Activated CD4-positive, alpha-beta T cell treated with anti-CD3 and anti-CD28 coated beads, Interleukin-2, amount 10 ng/mL, durations not matched to agents 24 days and 14 days (primary cell): ENCODE results near the gene COL4A5. TPM values are rescaled to one million over a fixed set of nuclear protein-coding genes. Genes with fewer than 3 reads are reported as not detected.

Experiments
- DNase-seq: peaks from one replicate; pipeline ENCODE4 v3.0.0; 2022
- H3K27ac Mint-ChIP-seq: one replicate; pipeline ENCODE4 v1.8.0; 2022; ENCODE audit warnings: mild to moderate bottlenecking, mixed read lengths
- H3K27me3 Mint-ChIP-seq: one replicate; pipeline ENCODE4 v1.8.0; 2022; ENCODE audit warnings: mixed read lengths
- H3K36me3 Mint-ChIP-seq: one replicate; pipeline ENCODE4 v1.8.0; 2022; ENCODE audit warnings: low read depth, mild to moderate bottlenecking, mixed read lengths
- H3K4me1 Mint-ChIP-seq: one replicate; pipeline ENCODE4 v1.8.0; 2021; ENCODE audit warnings: mixed read lengths
- H3K4me3 Mint-ChIP-seq: one replicate; pipeline ENCODE4 v1.8.0; 2022; ENCODE audit warnings: mild to moderate bottlenecking, moderate library complexity, mixed read lengths
- H3K9me3 Mint-ChIP-seq: one replicate; pipeline ENCODE4 v1.8.0; 2021; ENCODE audit warnings: mixed read lengths
- intact Hi-C: fragments of 100-400 bp; cut with micrococcal nuclease; formaldehyde crosslinking; loops from one replicate; pipeline ENCODE4 v1.15.1; 2023
- total RNA-seq: library from RNA; stranded (reverse); gene quantifications from 2 replicates; pipeline ENCODE4 v1.2.3, GENCODE V29; 2022

The COL4A5 gene
- total RNA-seq, 1 donor from 2014 or later: not detected

DNA sequence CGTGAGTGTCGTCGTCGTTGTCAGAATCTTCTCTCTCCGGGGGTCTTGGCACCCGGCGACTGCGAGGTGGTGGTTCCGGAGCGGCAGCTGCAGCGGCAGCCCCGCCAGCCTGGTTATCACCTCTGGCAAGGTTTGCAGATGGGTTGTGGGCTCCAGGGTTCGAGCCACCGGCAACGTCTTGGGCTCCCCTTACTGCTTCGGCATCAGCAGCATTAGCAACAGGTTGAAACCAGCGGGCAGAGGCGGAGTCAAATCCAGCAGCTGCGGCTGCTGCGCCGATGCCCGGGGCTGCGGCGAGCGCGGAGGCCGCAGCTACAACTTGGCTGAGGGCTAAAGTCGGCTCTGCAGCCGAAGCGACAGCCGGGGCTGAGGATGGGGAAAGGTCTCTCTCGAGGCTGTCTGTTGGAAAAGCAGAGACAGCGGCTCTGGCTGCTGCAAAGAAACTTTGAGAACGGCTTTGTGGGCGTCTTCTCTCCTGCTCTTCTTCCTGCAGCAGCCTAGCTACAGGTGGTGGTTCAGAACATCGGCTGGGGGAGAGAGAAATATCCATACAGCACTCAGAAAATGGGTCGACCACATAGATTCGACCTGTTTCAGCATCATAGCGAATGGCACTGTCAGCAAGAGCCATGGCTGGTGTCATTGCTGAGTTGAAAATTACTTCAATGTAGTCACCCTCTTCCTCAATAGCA lies 293.1 kb downstream of the COL4A5 start:
- no peaks in the 10 kb centered on the region for H3K4me1 Mint-ChIP-seq
- DNase-seq: no peak
- no peaks in the 10 kb centered on the region for H3K36me3 Mint-ChIP-seq
- intact Hi-C loops: loop anchor here (10.0 kb wide), 1 partner anchor 82 kb away; no protein-coding TSS in a partner anchor
- H3K4me3 Mint-ChIP-seq: no peak overlapping the region
- H3K9me3 Mint-ChIP-seq: no peaks in the 10 kb centered on the region
- no peak overlapping the region for H3K27ac Mint-ChIP-seq
- H3K27me3 Mint-ChIP-seq: peaks cover 48% of the 10 kb centered on the region

DNA sequence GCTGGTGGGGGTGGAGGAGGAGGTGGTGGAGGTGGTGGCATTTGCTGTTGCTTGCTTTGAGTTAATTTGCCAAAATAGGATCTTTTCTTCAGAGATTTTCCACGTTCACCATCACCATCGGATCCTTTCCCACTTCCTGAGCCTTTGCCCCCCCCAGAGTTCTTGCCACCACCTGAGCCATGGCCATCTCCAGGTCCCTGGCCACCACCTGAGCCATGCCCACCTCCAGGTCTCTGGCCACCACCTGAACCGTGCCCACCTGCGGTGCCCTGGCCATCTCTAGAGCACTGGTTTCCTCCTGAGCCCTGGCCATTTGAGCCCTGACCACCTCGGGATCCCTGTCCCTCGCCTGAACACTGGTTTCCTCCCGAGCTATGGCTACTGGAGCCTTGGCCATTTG lies 294.8 kb downstream of the COL4A5 start:
- intact Hi-C loops: loop anchor here (10.0 kb wide), 1 partner anchor 80 kb away; no protein-coding TSS in a partner anchor
- Mint-ChIP-seq H3K4me3 (no peak overlapping the region), H3K36me3 (no peaks in the 10 kb centered on the region), H3K4me1 (no peaks in the 10 kb centered on the region), H3K27ac (no peak overlapping the region), H3K27me3 (peaks cover 52% of the 10 kb centered on the region), H3K9me3 (no peaks in the 10 kb centered on the region)
- DNase-seq: no peak

DNA sequence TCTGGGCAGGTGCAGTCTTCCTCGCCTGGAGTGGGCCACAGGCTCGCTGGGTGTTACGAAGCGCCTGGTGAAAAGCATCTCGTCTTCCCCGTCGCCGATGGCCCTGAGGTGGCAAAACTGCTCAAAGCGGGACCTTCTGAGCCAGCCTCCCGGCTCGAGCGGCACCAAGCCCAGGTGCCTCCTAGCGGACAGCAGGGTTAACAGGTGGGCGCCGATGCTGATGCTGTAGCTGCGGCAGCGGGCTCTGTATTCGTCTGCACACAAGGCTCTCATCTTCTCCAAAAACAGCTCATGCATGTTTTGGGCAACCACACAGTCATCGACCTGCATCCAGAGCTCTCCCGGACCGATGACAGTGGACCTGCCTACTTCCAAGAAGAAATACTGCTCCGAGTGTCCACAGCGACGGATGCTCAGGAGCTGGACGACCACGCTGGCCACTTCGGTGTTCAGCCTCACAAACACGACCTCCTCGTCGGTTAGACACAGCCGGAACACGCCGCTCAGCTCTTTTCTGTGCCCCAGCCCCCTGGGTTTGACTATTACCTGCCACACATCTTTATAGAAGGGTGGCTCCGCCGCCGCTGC lies 295.5 kb downstream of the COL4A5 start:
- Mint-ChIP-seq H3K27me3 (peaks cover 52% of the 10 kb centered on the region), H3K27ac (no peak overlapping the region), H3K4me3 (no peak overlapping the region), H3K36me3 (no peaks in the 10 kb centered on the region), H3K4me1 (no peaks in the 10 kb centered on the region), H3K9me3 (no peaks in the 10 kb centered on the region)
- intact Hi-C loops: loop anchor here (10.0 kb wide), 1 partner anchor 80 kb away; no protein-coding TSS in a partner anchor
- peak; percentile 41 for DNase-seq

DNA sequence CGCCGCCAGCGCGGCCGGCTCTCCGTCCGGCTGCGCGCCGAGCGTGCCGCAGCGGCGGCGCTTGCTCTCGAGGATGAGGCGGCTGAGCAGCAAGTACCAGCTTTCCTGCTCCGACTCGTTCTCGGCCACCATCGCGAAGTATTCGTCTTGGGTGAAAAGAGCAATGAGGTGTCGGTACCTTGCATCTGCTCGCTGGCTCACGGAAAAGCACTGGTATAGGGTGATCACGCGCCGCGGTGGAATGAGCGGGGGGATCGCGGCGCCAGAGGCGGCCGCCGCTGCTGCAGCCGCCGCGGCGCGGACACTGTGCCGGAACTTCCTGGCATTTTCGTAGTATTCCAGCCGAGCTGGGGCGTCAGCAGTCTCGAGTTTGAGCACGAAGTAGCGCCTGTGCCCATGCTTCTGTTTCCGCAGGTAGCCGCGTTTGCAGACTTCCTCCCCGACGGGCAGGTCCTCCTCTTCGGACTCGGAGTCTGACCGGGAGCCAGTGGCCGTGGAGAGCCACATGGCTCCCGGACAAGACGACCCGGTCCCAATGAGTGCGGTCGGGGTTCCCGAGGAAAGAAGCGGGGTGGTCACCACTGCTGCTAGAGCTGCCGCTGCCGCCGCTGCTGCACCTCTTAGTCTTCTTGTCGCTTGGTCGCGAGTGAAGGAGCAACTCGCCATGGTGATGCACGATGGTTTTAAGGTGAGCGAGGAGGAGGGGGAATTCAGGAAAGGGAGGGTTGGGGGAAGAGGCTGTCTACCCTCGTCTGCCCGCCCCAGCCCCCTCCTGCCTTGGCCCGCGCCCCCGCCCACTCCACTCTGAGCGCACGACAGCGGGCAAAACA lies 296.3 kb downstream of the COL4A5 start:
- Mint-ChIP-seq H3K36me3 (no peaks in the 10 kb centered on the region), H3K4me3 (no peak overlapping the region), H3K4me1 (no peaks in the 10 kb centered on the region), H3K27ac (no peak overlapping the region), H3K27me3 (peaks cover 50% of the 10 kb centered on the region), H3K9me3 (no peaks in the 10 kb centered on the region)
- intact Hi-C loops: loop anchor here (10.0 kb wide), 1 partner anchor 79 kb away; no protein-coding TSS in a partner anchor
- peak; percentile 40 for DNase-seq

DNA sequence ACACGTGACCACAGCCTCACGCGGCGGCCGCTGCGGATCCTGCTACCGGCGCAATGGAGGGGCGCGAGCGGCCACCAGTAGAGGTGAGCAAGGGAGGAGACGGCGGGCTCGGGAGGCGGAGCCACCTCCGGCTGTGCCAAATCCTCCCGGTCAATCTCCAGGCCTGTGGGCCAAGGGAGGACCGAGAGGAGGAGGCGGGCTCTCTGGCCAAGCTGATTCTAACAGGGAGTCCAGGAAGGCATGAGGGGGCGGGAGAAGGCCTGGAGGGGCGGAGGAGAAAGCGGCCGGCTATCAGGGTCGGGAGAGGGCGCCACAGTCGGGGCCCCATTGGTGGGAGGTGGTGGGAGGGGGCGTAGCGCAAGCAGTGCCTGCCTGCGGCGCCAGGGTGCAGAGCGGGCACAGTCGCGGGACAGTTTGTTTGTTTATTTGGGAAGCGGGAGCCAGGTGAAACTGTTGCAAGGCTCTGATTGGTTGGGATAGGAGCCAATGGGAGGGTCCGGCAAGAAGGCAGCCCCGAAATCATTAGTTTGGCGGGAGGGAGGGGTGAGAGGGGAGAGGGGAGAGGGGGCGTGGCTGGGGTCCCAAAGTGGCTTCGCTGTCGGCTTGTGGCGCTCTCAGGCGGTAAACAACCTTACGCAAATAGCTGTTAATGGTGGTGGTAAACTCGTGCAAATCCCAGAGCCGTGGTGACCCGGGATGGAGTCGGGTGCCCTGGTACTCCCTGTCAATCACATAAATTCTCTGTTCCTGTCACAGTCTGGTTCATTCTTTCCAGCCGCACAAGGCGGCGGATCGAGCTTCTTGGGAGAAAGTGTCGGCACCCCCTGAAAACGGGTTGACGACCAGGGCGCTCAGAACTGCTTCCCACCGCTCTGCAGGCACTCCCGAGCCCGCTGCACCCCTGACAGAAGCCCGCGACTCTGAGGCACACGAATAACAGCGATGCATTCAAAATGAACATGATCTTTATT lies 297.2 kb downstream of the COL4A5 start, which contains the start of gene IRS4:
Gene IRS4 (minus strand): TSS at position 55 of the 971 bp plus-strand sequence.
- no peak within 1 kb of the TSS for H3K27ac Mint-ChIP-seq
- intact Hi-C loops: loop anchor here (10.0 kb wide), 1 partner anchor 78 kb away; no protein-coding TSS in a partner anchor
- peaks cover 47% of the 10 kb centered on the region for H3K27me3 Mint-ChIP-seq
- H3K36me3 Mint-ChIP-seq: no peaks in the 10 kb centered on the region
- DNase-seq: no peak
- H3K9me3 Mint-ChIP-seq: no peaks in the 10 kb centered on the region
- no peaks in the 10 kb centered on the region for H3K4me1 Mint-ChIP-seq
- H3K4me3 Mint-ChIP-seq: no peak within 1 kb of the TSS

DNA sequence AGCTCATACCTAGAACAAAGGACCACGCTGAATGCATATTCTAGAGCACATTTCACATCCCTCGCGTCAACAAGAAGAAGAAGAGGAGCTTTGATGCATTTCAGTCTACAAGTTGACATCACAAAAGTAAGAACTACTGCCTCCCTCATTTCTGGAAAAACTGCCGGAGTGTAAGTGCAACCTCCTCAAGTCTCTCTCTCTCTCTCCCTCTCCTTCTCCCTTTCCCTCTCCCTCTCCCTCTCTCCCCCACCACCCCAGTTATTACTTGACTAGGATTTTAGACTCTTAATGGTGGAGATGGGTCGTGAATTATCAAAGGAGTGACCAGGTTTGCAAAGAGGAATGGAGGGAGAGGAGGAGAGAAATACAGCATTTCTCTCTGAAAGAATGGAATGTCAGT lies 298.1 kb downstream of the COL4A5 start:
- Mint-ChIP-seq H3K4me1 (no peaks in the 10 kb centered on the region), H3K9me3 (no peaks in the 10 kb centered on the region), H3K4me3 (no peak overlapping the region), H3K27ac (no peak overlapping the region), H3K36me3 (no peaks in the 10 kb centered on the region), H3K27me3 (peaks cover 40% of the 10 kb centered on the region)
- no peak for DNase-seq
- intact Hi-C loops: loop anchor here (10.0 kb wide), 1 partner anchor 77 kb away; no protein-coding TSS in a partner anchor

DNA sequence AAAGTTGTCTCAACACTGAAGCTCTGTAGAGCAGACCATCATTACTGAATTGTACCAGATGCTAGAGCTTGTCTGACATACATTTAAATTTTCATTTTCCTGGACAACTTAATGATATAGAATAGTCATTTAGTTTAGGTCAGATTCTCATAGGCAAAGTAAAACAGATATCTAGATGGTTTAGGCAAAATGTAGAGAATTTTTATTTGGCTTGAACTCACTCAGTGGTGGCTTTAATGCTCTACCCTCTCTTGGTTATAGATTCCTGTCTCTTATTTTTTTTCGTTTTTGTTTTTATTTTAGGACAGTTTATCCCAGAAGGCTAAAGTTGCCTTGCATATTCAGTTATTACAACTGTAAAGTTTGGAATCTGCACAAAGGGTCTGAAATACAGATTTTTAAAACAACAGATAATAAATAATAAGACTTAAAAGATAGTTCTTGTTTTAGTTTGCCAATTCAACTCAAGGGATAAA lies 300.7 kb downstream of the COL4A5 start:
- Mint-ChIP-seq H3K4me1 (no peaks in the 10 kb centered on the region), H3K4me3 (no peak overlapping the region), H3K36me3 (no peaks in the 10 kb centered on the region), H3K27ac (no peak overlapping the region), H3K9me3 (no peaks in the 10 kb centered on the region), H3K27me3 (peaks cover 18% of the 10 kb centered on the region)
- intact Hi-C loops: no loop called here
- DNase-seq: no peak

Other genes with a start within 250 kb of the COL4A5 start
- gene COL4A6, start 1.4 kb upstream of the COL4A5 start, total RNA-seq: not detected in 2 replicates